Panc1 (cell line): ENCODE measurements around the gene JPT2. TPM values are rescaled to one million over a fixed set of nuclear protein-coding genes. Genes with fewer than 3 reads are reported as not detected.

ENCODE experiments used
- ATAC-seq: fragments of 200-7000 bp; cut with Tn5 transposase; 2 replicates; pipeline ENCODE4 v1.9.1; 2020; ENCODE audit warnings: mild to moderate bottlenecking, moderate library complexity
- BruUV-seq: library from RNA; stranded (reverse); fragments of 400-500 nt; replicated peaks from 2 replicates; lab custom pipeline; 2021; lab: Mats Ljungman, UMichigan
- CTCF ChIA-PET: fragments of 300-600 bp; sonication (Branson Sonifier 250); formaldehyde crosslinking; loops from one replicate; lab custom pipeline; 2022; ENCODE audit warnings: antibody characterized with exemption; lab: Charles Lee
- POLR2A ChIA-PET: fragments of 300-600 bp; sonication (Branson Sonifier 250); formaldehyde crosslinking; loops from one replicate; lab custom pipeline; 2022; ENCODE audit warnings: antibody characterized with exemption; lab: Charles Lee
- DNase-seq: peaks from one replicate; pipeline ENCODE4 v3.0.0-alpha.2; 2010; ENCODE audit warnings: low read depth, low spot score
- H3K27ac ChIP-seq: 2 replicates; pipeline ENCODE4 v1.5.1; 2011; ENCODE audit warnings: mild to moderate bottlenecking, low read length, inconsistent platforms
- H3K27me3 ChIP-seq: fragments of 200-500 bp; sonication (Bioruptor generic); 2 replicates; pipeline ENCODE4 v1.6.0; 2014; ENCODE audit warnings: low read length, inconsistent platforms; ENCODE audit not compliant: control insufficient read depth, insufficient read depth
- H3K36me3 ChIP-seq: fragments of 200-500 bp; sonication (Bioruptor generic); 2 replicates; pipeline ENCODE4 v1.5.1; 2014; ENCODE audit warnings: inconsistent platforms, mild to moderate bottlenecking, low read length, moderate library complexity; ENCODE audit not compliant: control insufficient read depth, insufficient read depth
- H3K4me1 ChIP-seq: 2 replicates; pipeline ENCODE4 v1.5.1; 2011; ENCODE audit warnings: inconsistent platforms, mild to moderate bottlenecking, low read length, moderate library complexity; ENCODE audit not compliant: control insufficient read depth, insufficient read depth
- H3K4me3 ChIP-seq, 2 experiments: 2 replicates each; pipeline ENCODE4 v1.5.1; 2011 to 2012; ENCODE audit warnings: low read depth in 2 of 2, low read length in 2 of 2, mild to moderate bottlenecking in 2 of 2, inconsistent platforms in 1 of 2, moderate library complexity in 1 of 2
- H3K9me3 ChIP-seq: fragments of 200-500 bp; sonication (Bioruptor generic); 2 replicates; pipeline ENCODE4 v1.5.1; 2014; ENCODE audit warnings: low read depth, mild to moderate bottlenecking, inconsistent platforms, low read length, moderate library complexity; ENCODE audit not compliant: control insufficient read depth, insufficient read depth
- CTCF ChIP-seq: fragments of 450-650 bp; IDR thresholded peaks from 2 replicates; pipeline ENCODE4 v1.5.1; 2017; ENCODE audit warnings: mild to moderate bottlenecking
- POLR2AphosphoS5 ChIP-seq: IDR thresholded peaks from 2 replicates; pipeline ENCODE4 v1.6.1; 2012; ENCODE audit warnings: mild to moderate bottlenecking, low read depth, low read length, moderate library complexity
- REST ChIP-seq, 2 experiments: IDR thresholded peaks; 2 replicates each; pipeline ENCODE4 v1.6.1; 2011 to 2012; ENCODE audit warnings: low read depth in 2 of 2, control low read depth in 1 of 2, low read length in 1 of 2, mild to moderate bottlenecking in 1 of 2, moderate library complexity in 1 of 2; ENCODE audit not compliant: insufficient read depth in 1 of 2
- SIN3A ChIP-seq: IDR thresholded peaks from 2 replicates; pipeline ENCODE4 v1.6.1; 2012; ENCODE audit warnings: low read depth, mild to moderate bottlenecking, low read length, moderate library complexity, borderline replicate concordance; ENCODE audit not compliant: insufficient read depth
- TCF7L2 ChIP-seq: IDR thresholded peaks from 2 replicates; pipeline ENCODE4 v1.6.1; 2011; ENCODE audit warnings: mild to moderate bottlenecking, low read depth, low read length, inconsistent platforms
- in situ Hi-C: cut with HindIII; loops from 2 replicates; pipeline ENCODE4 v1.10.0; 2016; ENCODE audit warnings: low sequenced_read_pairs, low pct_unique_long_range_greater_than_20kb
- intact Hi-C: fragments of 100-400 bp; cut with micrococcal nuclease; formaldehyde crosslinking; loops from one replicate; pipeline ENCODE4 v1.10.0; 2022; ENCODE audit not compliant: unreplicated experiment
- total RNA-seq: library from RNA; stranded (reverse); gene quantifications from one replicate; pipeline ENCODE4 v1.2.1, GENCODE V29; 2021; ENCODE audit not compliant: unreplicated experiment

JPT2 gene
- total RNA-seq, 1 experiment from 2014 or later = 200 TPM

- DNase-seq (no peak), ATAC-seq (no peak)
- Histone ChIP-seq H3K27ac (no peak overlapping the region), H3K36me3 (peaks cover 25% of the 10 kb centered on the region), H3K9me3 (no peaks in the 10 kb centered on the region), H3K4me3 (no peak overlapping the region), H3K27me3 (no peaks in the 10 kb centered on the region), H3K4me1 (no peaks in the 10 kb centered on the region)
- in situ Hi-C loops = no loop called here
- POLR2A ChIA-PET = no interaction called here
- intact Hi-C loops = no loop called here
- TF ChIP-seq SIN3A (no peak), CTCF (no peak), TCF7L2 (no peak), REST (IDR thresholded peaks at IDR 0.05; ENCODE audit: insufficient read depth in 1 of 2, low read depth in 2 of 2, low read length in 1 of 2) (no peak), POLR2AphosphoS5 (no peak)
- BruUV-seq = no TSS peak
- CTCF ChIA-PET = no interaction called here
Observed at GRCh38 chr16:1698680-1699079, 20.6 kb downstream of the JPT2 start.

GRCh38 chr16:1700246-1700645, 22.2 kb downstream of the JPT2 start:
- ATAC-seq (no peak), DNase-seq (no peak)
- TF ChIP-seq TCF7L2 = no peak
- TF ChIP-seq POLR2AphosphoS5 = no peak
- no peak for TF ChIP-seq SIN3A
- CTCF ChIA-PET = no interaction called here
- POLR2A ChIA-PET = interaction anchor here (0.5 kb wide), 1 partner anchor 25 kb away, joined by 4 read pairs; no protein-coding TSS in a partner anchor
- Histone ChIP-seq H3K27me3 (no peaks in the 10 kb centered on the region), H3K36me3 (peaks cover 14% of the 10 kb centered on the region; the same call in 1 of the 2 replicates), H3K27ac (no peak overlapping the region), H3K4me1 (peaks cover 8% of the 10 kb centered on the region), H3K4me3 (no peak overlapping the region), H3K9me3 (no peaks in the 10 kb centered on the region)
- BruUV-seq = no TSS peak
- intact Hi-C loops = no loop called here
- in situ Hi-C loops = no loop called here

- intact Hi-C loops = no loop called here
- Histone ChIP-seq H3K27ac (no peak overlapping the region), H3K4me3 (no peak overlapping the region), H3K27me3 (no peaks in the 10 kb centered on the region), H3K4me1 (peaks cover 8% of the 10 kb centered on the region), H3K9me3 (no peaks in the 10 kb centered on the region), H3K36me3 (peaks cover 14% of the 10 kb centered on the region; the same call in 1 of the 2 replicates)
- TF ChIP-seq TCF7L2 = no peak
- no peak for TF ChIP-seq SIN3A
- no peak; the same call in 1 of the 2 replicates for TF ChIP-seq POLR2AphosphoS5
- no peak for TF ChIP-seq REST (IDR thresholded peaks at IDR 0.05; ENCODE audit: insufficient read depth in 1 of 2, low read depth in 2 of 2, low read length in 1 of 2)
- TF ChIP-seq CTCF = no peak
- ATAC-seq (no peak), DNase-seq (no peak)
- POLR2A ChIA-PET = interaction anchor here (0.7 kb wide), 1 partner anchor 15 kb away, joined by 4 read pairs; no protein-coding TSS in a partner anchor
- BruUV-seq = TSS peak; percentile 66
- in situ Hi-C loops = no loop called here
- CTCF ChIA-PET = no interaction called here
Observed at GRCh38 chr16:1701216-1701878, 23.3 kb downstream of the JPT2 start.
